Hypothalamus (tissue), 51 donors: Measurements from ENCODE around the gene DAB1.

Experiments used
- DNase-seq, 51 donors: peaks; one replicate each; lab custom pipeline; 2025; lab: John Stamatoyannopoulos, UW

Gene DAB1

GRCh38 chr1:57325117-57325516 is 98.7 kb downstream of the DAB1 start:
- peak in 1 of 51 donors; percentile 6 for DNase-seq

- DNase-seq: no peak
Observed at GRCh38 chr1:57324388-57324787, 99.5 kb downstream of the DAB1 start.

DNA sequence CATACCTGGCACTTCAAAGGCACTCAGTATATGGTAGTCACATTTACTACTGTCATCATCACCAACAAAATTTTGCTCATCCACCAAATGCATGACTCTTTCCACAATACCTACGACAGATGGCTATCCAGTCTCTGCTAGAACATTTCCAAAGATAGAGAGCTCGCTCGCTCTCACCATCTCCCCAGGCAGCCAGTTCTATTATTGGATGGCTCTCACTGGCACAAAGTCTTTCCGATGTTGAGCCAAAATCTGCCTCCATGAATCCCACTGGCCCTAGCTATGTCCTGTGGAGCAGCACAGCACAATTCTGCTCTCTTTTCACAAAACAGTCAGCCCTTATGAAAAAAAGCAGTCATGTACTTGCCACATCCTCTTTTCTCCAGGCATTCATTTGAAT is 102.1 kb downstream of the DAB1 start:
- DNase-seq: peak in 1 of 51 donors; percentile 40

DNA sequence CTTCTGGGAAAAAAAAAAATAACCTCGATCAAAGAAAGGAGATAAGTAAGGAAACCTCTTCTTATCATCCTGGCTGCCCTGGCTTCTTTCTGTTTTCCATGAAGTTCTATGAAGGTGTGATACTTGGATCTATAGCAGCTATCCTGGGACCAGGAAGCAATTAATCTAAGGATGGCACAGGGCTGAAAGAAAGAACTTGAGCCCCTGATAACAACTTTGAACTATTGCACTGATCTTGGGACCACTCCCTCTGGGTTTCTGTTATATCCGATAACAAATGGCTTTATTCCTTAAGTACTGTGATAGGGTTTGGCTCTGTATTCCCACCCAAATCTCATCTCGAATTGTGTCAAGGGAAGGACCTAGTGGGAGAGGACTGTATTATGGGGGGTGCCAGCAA is 104.1 kb downstream of the DAB1 start:
- no peak for DNase-seq

DNA sequence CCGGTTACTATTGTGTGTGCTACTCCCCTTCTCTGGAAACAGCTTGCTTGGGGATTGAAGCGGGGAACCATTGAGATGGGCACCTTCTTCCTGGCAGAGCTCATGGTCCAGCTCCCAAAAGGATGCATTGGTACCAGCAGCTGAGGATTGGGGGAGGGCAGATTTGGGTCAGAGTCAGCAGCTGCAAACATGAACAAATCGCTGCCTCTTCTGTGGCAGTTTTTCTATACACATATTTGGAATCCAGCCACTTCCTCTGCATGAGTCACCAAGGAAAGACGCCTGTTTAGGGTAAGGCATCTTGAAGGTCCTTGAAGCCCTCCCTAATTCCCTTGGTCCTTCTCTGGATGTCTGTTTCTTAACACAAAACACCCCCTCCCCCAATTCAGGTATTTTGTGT is 104.7 kb downstream of the DAB1 start:
- no peak for DNase-seq

- DNase-seq: no peak
Observed at GRCh38 chr1:57316861-57317260, 107.0 kb downstream of the DAB1 start.

DNA sequence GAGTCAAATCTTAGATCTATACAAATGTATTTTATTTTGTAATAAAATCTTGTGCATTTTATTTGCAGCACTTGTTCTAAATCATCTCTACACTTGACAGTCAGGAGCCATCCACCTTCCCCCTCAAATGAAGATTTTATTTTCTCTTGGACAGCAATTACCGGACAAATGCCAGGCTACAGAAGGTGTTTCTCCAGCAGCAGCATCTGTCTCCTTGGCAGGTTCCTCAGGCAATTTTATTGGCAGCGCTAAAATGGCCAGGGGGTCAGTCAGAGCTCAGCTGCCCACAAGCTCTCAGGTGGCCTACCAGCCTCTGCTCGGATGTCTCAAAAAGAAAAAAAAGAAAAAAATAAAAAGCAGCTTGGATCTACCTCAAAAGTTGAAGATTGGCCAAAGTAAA is 107.6 kb downstream of the DAB1 start:
- no peak for DNase-seq

GRCh38 chr1:57312869-57313268 is 111.0 kb downstream of the DAB1 start:
- no peak for DNase-seq

DNA sequence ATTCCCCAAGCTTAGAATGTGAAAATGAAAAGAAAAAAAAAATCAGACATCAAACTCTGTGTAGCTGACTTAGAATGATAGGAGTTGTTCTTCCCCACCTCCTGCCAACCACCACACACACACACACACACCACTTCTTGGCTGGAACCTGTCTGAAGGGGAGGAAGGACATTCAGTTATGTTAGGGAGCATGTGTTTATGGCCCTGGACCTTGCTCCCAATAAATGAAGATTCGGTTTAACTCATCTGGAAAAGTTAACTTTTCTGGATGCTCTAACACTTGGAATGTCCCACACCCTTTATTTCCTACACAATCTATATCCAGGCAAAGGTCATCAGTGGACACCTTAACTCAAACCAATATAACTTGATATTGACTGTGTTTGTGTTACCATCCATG is 112.4 kb downstream of the DAB1 start:
- DNase-seq: no peak

- DNase-seq: no peak
Observed at GRCh38 chr1:57311006-57311405, 112.9 kb downstream of the DAB1 start.

GRCh38 chr1:57309630-57310029 is 114.2 kb downstream of the DAB1 start:
- DNase-seq: no peak

DNA sequence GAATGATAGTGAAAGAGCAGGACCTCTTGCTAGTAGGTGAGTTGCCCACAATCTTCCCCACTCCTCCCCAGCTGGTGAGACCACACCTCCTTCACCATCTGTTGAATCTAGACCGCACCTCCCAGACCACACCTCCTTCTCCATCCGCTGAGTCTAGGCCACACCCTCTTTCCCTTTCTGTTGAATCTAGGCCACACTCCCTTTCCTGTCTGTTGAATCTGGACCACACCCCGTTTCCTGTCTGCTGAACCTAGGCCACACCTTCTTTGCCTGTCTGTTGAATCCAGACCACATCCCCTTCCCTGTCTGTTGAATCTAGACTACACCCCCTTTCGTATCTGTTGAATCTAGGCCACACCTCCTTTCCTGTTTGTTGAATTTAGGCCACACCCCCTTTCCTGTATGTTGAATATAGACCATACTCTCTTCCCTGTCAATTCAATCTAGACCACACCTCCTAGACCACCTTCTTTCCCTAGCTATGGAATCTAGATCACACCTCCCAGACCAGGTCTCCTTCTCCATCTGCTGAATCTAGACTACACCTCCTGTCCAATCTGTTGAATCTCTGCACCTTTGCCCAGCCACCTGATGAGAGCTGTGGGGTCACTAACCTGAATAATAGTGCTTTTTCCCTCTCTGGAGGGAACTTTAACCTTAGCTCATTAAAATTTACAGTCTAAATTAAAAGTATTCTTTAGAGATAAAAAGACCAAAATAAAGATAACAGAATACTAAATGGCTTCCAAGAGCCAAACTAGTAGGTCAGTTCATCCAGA is 116.3 kb downstream of the DAB1 start:
- DNase-seq: no peak

DNA sequence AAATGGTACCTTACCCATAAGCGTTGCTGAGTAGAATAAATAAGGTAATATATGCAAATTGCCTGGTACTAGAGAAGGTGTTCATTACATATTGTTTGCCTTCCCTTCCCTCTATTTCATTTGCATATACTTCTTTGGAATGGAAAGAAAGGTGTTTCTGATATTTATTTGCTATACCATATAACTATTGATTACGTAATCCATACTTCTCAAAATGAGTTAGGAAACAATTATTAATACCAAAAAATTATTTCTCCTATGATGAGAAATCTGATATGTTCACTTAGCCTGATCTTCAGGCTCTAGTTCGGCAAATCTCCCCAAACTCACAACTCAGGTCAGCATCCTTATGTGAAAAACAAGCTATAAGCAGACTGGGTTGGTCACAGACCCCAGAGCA is 119.3 kb downstream of the DAB1 start:
- DNase-seq: no peak

DNA sequence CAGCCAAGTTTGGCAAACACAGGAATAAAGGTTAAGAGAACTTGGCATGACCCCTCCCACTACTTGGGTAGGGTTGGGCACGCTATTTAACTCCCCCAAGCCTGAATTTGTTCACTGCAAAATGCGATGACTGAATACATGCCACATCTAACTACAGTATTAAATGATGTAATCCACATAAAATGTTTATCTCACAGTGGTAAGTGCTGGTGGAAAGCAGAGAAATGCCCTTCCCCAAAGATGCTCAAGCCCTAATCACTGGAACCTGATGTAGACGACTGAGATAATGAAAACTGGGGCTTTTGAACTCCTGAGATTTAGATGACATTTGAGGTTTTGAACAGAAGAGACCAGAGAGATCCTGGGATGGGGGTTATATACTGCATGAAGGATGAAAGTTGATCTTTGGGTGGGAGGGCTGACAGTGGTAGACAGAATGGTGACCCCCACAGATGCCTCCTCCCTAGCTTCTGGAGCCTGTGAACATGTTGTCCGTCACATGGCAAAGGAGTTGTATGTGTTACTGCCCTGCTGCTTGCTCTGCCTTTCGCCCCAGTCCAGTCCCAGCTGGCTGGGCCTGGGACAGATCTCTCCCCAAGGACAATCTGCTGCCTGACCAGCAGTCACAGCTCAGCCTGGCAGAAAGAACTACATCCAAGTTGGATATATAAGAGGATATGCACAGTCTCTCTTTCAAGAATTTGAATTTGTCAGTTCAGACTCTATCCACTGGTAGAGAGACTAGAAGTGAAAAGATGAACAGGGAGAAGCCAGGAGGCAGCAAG is 120.9 kb downstream of the DAB1 start:
- no peak for DNase-seq

DNA sequence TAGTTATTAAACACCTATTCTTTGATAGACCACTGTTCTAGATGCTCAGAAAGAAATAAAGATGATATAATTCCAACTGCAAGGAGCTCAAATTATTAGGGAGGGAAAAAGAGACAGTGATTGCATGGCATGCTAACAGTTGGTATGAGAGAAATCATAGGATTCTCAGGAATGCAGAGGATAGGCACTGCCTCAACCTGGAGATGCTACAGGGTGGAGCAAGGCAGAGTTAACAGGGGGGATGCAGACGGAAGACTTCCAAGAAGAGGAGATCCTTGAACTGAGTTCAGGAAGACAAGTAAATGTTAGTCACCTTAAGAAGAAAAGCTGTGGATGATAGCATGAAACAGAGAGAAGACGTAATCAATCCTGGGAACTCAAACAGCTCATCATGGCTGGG is 123.7 kb downstream of the DAB1 start:
- DNase-seq: no peak

DNA sequence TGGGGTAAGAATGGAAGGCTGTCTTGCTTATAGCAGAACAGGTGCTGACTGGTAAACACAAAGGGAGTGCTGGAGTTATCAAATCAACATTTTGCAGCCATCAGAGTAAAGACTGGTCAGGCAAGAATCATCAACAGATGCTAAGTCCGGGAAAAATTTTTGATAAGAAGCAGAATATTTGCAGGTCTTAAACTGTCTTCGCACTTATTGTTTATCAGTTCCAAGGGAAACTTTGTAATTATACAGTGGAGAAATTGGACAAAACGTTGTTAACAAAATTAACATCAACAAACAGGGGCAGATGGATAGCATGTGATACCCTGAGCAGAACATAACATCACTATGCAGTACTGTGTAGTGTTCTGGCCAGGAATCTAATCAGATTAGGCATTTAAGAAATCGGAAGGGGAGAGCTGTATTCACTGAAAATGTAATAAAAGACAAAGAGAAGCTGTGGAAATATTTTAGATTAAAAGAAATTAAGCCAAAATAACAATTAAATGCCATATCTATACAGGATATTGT is 127.1 kb downstream of the DAB1 start:
- DNase-seq: no peak

DNA sequence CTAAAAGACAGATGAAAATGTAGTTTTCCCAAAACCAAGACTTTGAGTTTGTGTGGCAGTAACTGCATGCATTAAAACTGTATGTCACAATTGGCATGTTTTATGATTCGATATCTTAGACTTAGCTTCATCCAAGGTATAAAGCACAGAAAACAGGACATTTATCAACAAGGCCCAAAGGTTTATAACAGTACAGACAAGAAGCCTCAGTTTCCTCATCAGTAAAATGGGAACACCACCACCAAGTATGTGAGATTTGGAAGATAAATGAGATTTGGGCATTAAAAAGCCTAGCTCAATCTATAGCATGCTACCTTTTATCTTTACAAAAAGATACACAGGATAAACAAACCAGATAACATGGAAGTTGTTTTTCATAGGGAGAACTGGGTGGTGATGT is 128.5 kb downstream of the DAB1 start:
- DNase-seq: no peak

- no peak for DNase-seq
Observed at GRCh38 chr1:57294177-57294576, 129.7 kb downstream of the DAB1 start.

- DNase-seq: no peak
Observed at GRCh38 chr1:57293214-57293613, 130.6 kb downstream of the DAB1 start.

DNA sequence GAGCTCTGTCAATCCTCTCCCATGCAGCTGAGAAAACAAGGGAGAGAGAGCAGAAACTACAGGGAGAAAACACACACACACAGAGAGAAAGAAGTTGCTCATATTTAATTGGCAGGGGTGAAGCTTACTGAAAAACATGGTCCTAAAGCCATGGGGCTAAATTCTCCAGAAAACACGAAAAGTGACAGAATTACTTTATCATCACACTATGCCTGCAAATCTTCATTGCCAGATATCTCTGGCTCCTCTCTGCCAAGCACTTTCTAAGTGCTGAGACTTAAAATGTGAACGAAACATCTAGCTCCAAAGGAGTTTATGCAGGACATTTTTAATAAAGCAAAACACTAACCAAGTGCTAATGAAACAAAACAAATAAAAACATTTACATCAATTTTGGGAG is 134.1 kb downstream of the DAB1 start:
- no peak for DNase-seq

DNA sequence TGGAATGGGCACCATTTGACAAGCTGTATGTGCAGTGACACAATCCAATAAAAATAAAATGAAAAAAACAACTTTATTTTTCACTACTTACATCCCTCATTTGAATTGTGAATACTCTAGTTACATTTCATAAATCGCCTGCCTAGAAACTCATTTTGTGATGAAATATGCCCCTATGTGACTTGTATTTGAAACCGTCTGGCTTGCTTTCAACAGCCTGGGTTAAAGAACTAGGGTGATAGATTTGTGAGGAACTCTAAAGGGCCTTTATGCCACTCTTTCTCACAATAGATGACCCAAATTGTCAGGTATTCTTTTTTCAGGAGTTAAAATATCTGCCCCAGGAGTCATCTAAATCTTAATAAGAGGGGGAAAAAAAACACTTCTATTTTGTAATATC is 137.9 kb downstream of the DAB1 start:
- DNase-seq: no peak

DNA sequence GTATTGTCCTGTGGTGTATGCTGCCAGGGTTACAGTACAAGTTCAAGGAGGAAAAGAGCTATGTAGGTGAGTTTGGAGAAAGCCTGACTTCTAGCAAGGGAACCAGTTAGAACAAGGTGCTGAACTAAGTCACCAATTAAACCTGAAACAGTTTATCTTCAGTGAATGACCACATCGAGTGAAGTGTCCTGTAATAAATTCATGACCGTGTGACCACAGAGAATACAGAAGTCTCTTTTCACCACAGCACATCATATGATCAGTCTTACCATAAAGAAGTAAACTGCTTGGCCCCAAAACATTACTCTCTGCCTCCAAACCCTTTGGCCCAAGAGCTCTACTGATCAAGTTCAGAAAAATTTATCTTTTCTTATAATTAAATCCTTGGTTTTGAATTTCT is 141.4 kb downstream of the DAB1 start:
- DNase-seq: no peak
